Measurements from ENCODE around the gene ARMH1.
A peak's percentile ranks its signal among the peaks of the same experiment; 100 is the strongest.
"Not testable (repeated sequence)": the region's sequence is repeated elsewhere in the genome, so short reads cannot be mapped to it uniquely, and the experiment has no call there.

The ARMH1 gene

DNA sequence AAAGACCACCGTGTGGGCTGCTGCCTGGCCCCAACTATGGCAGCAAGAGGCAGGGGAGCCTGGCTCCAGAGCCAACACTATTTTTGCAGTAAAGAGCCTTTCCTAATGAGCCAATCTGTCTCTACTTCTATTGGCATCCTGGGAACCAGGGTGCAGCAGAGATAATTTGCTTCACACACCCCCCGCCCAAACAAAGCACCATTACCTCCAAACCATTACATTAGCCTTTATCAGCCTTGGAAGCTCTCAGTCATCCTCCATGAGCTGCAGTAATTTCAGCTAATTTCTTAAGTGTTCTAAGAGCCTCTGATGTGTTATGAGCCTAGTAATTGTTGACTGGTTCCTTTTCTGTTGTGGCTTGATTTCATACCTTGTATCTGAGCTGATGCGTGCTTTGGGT is 21.6 kb downstream of the ARMH1 start:
- no peak for DNase-seq

DNA sequence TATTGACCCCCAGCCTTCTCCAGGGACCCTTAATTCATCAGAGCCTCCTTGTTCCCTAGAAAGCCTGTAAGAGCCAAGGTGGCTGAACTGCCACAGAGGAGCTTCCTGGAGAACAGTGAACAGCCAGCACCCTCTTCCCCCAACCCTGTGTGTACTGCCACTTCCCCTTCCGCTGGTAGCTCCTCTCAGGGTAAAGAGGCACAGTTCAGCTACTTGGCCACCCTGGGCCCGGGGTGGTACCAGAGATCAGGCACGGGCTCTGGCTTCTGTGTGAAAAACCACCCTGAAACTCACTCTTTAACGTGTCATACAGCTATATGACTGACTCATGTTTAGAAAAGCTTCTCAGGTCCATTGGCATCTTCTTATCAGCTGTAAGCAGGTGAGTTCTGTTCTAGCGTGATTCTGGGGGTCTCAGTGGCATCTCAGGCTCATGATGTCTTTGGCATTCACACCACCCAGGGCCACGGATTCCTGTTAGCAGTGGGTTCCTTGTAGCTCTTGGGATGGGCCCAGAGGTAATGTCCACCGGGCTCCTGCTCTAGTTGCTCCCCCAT is 22.4 kb downstream of the ARMH1 start:
- no peak for DNase-seq

DNA sequence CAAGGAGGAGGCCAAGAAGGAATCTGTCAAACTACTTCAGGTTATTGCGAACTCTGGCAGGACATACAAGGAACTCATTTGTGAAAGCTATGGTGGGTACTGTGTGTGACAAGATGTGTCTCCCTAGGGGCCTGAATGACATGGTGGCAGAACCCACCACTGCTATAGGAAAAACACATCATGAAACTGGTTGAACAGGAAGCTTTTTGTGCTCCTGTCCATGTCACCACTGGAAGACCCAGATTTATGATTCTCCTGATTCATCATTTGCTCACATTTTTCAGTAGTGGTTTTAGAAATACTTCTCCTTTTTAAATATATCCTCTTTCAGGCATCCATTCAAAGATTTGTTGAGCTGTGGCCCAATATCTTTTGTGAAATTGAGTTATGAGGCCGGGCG is 23.6 kb downstream of the ARMH1 start:
- DNase-seq: no peak

DNA sequence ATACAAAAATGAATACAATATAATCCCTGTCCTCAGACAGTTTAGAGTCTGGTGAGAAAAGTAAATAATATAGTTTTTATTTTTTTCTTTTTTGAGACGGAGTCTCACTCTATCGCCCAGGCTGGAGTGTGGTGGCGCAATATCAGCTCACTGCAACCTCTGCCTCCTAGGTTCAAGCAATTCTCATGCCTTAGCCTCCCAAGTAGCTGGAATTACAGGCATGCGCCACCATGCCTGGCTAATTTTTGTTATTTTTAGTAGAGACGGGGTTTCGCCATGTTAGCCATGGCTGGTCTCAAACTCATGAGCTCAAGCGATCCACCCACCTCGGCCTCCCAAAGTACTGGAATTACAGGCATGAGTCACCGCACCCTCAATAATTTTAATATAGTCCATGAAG is 24.9 kb downstream of the ARMH1 start:
- DNase-seq: not testable (repeated sequence)

DNA sequence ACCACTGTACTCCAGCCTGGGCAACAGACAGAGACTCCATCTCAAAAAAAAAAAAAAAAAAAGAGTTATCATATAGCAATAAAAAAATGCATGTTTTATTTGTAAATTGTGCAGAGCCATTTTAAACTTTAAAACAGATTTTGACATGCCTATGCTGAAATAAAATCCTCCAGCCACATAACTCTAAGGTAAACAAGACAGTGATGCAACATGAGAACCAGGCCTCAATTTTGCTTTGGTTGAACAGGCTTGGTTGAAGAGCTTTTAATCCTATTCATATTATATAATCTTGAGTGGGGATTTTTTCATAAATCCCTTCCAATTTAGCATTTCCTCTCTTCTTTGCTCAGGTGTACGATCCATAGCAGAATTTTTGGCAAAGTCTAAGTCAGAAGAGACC is 26.1 kb downstream of the ARMH1 start:
- DNase-seq: no peak

DNA sequence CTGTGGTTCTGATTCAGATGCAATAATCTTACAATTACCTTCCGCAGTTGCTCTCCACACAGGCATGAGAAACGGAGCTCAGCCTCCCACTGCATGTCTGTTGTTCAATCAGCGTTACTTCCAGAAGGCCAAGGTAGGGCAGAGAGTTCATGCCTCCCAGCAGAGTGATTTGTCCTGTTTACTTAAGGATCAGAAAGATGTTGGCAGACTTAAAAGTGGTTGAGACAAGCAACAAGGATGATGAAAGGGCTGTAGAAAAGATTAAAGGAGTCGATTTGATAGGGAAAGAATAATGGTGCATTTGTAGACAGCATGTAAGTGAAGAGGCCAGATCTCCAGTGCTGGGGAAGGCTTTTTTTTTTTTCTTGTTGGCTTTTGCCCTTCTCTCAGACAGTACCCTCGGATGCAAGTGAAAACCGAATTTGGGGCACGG is 26.6 kb downstream of the ARMH1 start:
- no peak for DNase-seq

DNA sequence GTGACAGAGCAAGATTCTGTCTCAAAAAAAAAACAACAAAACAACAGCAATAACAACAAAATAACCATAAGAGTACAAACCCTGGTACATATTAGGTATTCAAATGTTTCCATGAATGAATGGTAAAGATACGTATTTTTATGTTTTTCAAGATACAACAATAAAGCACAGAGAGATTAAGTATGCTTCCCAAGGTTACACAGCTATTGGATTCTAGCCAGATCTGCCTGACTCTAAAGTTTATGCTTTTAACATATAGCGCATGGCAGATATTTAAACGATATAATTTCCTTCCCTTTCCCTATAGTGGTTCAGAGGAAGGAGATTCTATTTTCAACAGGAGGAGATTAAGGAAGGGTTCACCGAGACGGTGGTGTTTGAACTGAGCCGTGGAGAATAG is 31.0 kb downstream of the ARMH1 start:
- DNase-seq: no peak

DNA sequence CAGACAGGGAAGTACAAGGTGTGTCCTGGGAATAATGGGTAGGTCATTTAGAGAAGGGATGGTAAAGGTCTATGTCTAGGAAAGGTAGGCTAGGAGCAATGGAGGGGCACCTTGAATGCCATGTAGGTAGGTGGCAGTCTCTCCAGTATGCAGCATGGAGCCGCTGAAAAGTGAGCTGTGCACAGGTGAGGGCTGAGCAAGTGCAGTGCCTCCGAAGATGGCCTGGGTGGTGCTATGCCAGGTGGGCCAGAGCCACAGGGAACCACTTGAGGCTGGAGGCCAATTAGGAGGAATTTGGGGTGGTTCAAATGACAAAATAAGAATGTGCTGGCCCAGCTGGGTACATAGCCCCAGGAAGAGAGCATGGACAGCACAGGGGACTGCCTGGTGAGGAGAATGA is 31.4 kb downstream of the ARMH1 start:
- DNase-seq: no peak

DNA sequence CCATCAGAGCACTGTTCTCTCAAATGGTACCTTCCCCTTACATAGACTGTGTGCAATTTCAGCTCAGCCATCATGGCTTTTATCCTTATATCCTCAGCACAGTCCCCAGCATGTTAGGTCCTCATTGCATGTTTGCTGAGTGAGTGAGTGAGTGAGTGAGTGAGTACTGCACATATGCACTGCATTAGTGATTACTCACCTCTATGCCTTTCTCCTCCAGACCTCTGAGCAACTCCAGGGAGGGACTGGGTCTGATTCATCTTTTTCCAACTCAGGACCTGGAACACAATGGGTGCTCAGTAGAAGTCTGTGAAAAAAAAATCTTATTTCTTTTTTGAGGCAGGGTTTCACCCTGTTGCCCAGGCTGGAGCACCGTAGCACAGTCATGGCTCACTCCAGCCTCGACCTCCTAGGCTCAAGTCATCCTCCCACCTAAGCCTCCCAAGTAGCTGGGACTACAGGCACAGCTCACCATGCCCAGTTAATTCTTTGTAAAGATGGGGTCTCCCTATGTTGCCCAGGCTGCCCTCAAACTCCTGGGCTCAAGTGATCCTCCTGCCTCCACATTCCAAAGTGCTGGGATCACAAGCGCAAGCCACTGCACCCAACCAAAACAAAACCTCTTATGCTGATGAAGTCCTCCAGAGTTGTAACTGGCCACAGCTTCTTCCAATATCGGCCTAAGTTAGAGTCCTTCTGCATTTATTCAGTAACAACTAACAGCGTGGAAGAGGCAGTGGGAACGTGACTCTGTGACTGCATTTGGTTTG is 32.8 kb downstream of the ARMH1 start:
- no peak for DNase-seq

DNA sequence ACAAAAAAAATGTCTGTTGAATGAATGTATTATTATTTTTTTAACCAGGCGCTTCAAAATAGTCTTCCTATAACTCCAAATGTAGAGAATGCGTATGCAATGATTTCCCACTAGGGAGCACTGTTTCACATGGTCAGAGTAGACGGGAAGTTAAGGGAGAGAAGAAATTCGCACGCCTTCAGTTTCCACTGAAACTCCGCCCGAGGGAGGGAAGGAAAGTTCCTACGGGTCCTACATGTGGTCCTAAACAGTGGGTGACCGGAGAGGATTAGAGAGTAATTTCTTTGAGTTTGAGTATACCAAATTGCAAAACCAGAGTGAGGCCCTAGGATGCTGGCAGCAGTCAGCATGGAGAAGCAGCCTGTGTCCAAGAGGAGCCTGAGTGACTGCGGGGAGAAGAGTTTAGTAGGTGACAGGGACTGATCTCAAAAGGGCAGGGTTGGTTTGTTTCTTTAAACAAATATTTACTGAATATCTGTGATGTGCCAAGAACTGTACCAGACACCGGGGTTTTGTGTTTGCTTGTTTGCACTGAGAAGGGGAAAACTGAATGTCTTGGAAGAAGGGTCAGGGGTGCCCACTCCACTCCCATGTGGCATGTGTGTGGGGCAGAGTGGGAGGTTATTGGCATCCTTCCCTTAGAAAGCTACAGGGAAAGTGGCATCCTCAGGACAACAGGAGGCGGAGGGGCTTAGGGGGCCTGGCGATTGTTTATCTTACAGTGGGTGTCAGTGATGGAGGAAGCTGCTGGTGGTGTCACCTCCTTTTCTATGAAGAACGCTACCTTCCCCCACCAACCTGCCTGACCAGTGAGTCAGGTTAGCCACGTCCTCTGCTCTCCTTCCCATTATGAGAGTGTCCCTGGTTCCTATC is 33.7 kb downstream of the ARMH1 start:
- DNase-seq: peak; percentile 11

DNA sequence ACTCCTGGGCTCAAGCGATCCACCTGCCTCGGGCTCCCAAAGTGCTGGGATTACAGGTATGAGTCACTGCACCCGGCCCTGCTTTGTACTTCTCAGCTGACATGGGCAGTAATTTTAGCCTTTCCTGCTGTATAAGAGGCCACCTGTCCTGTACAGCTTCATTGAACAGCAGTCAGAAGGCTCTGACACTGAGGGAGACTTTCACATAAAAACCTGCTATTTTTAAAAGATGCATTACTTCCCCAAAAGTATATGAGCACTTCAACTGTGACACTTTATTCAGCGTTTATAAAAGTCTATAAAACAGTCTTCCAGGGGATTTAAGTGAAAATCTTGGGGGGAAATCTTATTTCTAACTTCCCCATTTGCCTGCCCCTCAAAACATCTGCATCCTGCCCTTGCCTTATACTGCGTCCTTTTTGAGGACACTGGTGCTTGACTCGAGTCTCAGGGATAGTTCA is 38.8 kb downstream of the ARMH1 start:
- DNase-seq: peak; percentile 74

DNA sequence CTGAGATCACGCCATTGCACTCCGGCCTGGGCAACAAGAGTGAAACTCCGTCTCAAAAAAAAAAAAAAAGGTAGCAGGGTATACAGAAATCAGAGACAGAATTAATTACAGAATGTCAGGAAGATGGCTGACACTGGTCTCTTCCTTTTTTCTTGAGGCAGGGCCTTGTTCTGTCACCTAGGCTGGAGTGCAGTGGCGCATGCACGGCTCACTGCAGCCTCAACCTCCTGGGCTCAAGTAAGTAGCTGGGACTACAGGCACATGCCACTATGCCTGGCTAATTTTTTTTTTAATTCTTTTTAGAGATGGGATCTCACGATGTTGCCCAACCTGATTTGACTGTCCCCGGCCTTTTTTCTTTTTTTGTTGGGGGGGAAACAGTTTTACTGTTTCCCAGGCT is 40.0 kb downstream of the ARMH1 start:
- no peak for DNase-seq

DNA sequence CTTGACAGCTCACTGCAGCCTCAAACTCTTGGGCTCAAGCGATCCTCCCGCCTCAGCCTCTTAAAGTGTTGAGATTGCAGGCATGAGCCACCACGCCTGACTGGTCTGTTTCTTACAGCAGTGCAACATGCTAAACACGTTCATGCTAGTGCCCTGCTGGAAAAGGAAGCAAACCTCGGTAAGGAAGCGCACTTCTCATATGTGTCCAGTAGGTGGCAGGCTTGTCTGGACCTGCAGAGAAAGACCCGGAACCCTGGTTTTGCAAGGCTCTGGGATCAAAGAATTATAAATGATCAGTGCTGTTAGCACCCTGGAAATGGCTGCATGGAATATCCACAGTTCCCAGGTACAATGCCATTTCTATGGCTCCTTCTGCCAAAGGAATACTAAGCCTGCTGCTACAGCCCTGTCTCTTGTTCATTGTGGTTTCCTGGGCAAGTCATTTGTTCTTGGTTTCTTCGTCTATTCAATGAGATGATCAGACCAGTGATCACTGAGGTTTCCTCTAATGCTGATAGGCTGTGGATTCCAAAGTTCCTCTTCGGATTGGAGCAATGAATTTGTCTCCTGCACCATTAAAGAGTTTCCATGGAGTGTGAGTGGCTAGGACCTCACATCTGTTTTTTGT is 40.5 kb downstream of the ARMH1 start:
- DNase-seq: peak; percentile 90

DNA sequence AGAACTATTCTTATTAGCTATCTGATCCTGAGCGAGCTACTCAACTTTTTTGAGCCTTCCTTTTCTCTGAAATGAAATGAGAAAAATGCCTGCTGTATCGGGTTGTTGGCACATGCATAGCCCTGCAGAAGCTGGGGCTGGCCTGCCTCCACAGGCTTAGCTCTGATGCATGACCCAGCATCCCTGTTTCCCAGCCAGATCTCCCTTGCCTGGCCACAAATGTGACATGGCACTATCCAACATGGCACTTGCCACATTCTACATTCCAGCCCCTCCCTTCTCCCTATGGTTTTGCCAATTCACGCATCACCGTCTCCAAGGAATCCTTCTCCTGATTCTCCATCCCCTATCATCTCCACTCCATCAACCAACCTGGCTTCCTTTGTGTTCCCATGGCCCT is 42.6 kb downstream of the ARMH1 start:
- DNase-seq: no peak

DNA sequence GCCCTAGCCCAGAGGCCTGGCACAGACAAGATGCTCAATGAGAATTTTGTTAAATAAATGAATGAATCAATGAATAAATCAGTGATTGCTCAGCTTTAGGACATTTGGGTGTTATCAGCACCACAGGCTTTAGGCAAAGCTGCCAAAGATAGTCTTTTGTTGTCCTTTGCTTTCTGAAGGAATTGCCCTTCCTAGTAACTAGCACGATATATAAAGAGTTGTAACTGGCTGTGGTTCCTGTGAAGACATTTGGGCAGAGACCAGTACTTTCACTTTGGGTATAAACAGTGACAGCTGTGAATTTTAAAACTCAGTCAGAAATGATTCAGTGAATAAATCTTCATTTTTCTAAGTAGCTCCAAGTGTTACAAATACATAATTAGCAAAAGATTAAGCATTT is 43.1 kb downstream of the ARMH1 start:
- DNase-seq: no peak

DNA sequence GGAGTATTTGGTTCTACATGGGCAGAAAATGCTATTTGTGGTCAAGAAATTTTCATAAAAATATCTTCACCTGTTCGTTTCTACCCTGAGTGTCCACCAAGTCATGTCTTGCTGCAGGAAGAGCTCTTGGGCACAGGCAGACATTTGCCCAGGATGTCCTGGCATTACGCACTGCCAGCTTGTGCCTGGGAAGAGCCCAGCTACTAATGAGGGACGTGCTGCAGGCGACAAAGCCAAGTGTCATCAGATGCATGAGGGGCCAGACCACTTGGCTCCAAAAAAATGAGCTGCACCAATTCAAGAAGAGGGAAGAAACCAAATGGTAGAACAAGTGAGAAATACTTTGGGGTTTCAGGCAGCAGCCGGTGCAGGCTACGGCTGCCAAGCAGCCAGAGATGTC is 43.6 kb downstream of the ARMH1 start:
- no peak for DNase-seq

DNA sequence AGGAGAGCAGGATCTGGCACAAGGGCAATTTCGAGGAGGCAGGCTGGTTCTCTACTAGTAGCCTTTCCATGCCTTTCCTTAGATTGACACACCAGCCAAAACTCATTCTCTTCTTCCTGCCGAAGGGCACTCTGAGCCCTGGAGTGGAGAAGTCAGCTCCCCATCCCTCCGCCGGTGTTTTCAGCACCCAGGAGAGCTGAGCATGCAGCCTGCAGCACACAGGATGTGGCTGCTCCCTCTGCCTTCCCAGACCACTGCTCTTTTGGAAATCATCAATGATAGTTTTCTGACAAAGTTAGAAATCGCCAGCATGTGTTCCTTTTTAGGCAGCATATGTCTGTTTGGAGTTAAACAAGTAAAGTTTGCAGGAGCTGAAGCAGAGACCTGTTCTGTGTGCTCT is 44.8 kb downstream of the ARMH1 start:
- DNase-seq: no peak

DNA sequence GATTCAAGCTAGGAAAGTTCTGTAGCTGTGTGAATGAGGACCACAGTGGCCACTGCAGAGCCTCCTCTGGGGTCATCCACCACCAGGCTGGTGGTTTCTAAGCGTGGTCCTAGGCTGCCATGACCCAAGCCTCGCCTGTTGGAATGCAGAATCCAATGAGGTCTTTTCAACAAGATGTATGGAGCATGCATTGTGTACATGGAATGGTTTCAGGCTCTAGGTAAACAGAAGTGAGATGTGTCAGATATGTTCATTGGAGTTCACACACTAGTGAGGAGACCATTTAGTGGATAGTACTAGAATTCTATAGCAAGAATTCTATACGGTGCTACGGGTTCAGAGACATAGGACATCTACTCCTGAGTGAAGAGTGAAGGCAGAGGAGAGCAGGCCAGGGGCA is 45.8 kb downstream of the ARMH1 start:
- DNase-seq: no peak

DNA sequence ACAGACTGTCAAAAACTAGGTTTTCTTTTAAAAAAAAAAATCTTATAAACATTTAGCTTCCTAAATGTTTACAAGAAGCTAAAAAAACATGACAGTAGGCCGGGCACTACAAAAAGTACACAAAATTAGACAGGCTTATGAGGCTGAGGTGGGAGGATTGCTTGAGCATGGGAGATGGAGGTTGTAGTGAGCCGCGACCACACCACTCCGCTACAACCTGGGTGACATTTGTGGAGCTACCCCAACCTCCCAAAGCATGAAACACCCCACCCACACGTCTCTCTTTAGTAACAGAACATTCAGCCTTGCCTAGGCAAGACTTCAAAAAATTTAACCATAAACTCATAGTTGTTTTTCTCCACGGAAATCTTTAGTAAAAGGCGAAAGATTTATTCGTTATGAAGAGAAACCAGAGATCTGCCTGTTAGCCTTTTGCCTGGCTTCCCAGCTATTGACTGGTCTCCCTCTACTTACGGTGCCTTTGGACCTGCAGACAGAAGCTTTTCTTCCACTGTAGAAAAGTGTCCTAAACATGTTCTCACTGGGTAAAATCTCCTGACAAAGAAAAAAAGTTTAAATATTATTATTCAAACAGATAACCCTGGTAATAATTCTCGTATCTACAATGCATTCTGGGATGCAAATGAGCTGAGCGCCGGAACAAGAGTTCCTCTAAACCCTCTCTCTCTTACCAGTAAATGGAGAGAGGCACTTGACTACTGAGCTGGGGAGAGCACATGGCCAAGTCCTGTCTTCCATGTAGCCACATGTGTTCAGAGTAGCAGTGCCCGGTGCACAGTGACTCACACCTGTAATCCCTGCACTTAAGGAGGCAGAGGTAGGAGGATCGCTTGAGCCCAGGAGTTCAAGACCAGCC is 47.2 kb downstream of the ARMH1 start:
- DNase-seq: peak; percentile 96

DNA sequence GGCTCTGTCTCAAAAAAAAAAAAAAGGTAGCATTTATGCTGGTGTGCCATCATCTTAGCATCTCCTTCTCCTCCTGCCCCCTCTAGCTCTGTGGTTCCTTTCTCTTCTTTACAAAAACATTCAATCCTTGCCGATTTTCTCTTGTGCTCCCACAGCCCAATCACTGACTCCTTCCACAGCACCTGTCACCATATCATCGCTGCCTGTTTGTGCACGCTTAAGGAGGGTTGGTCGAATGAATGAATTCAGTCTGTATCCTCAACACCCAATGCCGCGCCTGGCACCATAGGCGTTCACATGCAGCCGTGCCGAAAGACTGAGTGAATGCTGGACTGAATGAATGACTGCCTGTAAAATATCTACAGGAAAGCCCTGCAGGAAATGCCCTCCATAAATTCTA is 48.5 kb downstream of the ARMH1 start:
- DNase-seq: no peak

DNA sequence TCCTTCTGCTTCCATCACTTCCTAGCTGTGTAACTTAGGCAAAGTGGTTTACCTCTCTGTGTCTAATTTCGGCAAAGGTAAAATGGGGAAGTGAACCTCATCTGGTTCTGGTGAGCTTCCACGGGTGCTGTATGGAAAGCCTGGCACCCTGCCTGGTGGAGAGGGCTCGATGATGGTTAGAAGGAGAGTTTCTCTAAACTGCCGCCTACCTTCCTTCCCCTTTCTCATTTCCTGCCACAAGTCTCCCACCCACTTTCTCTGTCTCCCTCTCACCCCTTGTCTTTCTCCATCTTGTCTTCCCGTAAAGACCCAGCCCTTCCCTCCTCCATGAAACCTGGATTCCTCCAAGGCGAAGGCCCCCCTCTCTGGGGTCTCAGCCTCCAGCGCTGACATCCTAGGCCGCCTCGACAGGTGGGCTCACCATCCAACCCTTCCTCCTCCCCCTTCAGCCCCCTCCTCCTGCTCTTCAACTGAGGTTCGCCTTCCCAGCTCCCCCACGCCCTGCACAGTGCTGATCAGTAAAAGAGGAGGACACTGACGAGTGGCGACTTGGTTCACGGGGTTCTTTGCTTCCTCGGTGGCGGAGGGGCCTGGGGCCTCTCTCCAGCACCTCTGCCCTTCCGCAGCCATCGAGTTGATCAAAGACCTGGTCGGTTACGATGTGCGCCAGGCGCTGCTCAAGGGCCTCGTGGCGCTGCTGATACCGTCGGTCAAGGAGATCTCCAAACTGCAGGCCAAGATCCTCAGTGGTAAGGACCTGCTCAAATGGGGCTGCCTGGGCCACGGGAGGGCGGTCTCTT is 49.2 kb downstream of the ARMH1 start:
- no peak for DNase-seq
